Measurements from ENCODE around the gene FAM98B. TPM values are rescaled to one million over a fixed set of nuclear protein-coding genes. Genes with fewer than 3 reads are reported as not detected.
"Not testable (repeated sequence)": the region's sequence is repeated elsewhere in the genome, so short reads cannot be mapped to it uniquely, and the experiment has no call there.

Gene FAM98B
- polyA plus RNA-seq, 1 of the 3 experiments (the other 2 are of a cell fraction), result 5.7 TPM

- DNase-seq, result no peak
- Histone ChIP-seq H3K79me2 (ENCODE audit: insufficient read depth) (no peaks in the 10 kb centered on the region), H3K9me2 (no peaks in the 10 kb centered on the region), H3F3A (replicated peaks; ENCODE audit: insufficient read depth) (no peaks in the 10 kb centered on the region), H3K36me3 (replicated peaks in 1 of 2; ENCODE audit: control insufficient read depth in 1 of 2, insufficient read depth in 2 of 2, low read length in 1 of 2) (no peaks in the 10 kb centered on the region), H4K20me1 (ENCODE audit: insufficient read depth) (no peaks in the 10 kb centered on the region), H3K9ac (no peak overlapping the region), H3K4me1 (ENCODE audit: control insufficient read depth in 1 of 2, insufficient read depth in 2 of 2, low read depth in 1 of 2, low read length in 1 of 2) (no peaks in the 10 kb centered on the region), H3K27ac (ENCODE audit: low read depth in 2 of 2, low read length in 1 of 2) (no peak overlapping the region), H2AFZ (ENCODE audit: low read depth) (no peak overlapping the region), H3K4me2 (no peak overlapping the region), H3K9me3 (no peaks in the 10 kb centered on the region), H3K27me3 (ENCODE audit: insufficient read depth) (peaks cover 7% of the 10 kb centered on the region; the same call in 1 of the 2 replicates), H3K4me3 (ENCODE audit: low read depth in 2 of 2, low read length in 1 of 2) (no peak overlapping the region)
- CTCF ChIA-PET, result interaction anchor here (6.8 kb wide), 1 partner anchor 10 kb away, joined by 31 read pairs; no protein-coding TSS in a partner anchor
- TF ChIP-seq TCF12 (IDR thresholded peaks at IDR 0.05) (no peak), YY1 (IDR thresholded peaks at IDR 0.05; ENCODE audit: low read depth) (no peak)
- TF ChIP-seq, protein P1, sequence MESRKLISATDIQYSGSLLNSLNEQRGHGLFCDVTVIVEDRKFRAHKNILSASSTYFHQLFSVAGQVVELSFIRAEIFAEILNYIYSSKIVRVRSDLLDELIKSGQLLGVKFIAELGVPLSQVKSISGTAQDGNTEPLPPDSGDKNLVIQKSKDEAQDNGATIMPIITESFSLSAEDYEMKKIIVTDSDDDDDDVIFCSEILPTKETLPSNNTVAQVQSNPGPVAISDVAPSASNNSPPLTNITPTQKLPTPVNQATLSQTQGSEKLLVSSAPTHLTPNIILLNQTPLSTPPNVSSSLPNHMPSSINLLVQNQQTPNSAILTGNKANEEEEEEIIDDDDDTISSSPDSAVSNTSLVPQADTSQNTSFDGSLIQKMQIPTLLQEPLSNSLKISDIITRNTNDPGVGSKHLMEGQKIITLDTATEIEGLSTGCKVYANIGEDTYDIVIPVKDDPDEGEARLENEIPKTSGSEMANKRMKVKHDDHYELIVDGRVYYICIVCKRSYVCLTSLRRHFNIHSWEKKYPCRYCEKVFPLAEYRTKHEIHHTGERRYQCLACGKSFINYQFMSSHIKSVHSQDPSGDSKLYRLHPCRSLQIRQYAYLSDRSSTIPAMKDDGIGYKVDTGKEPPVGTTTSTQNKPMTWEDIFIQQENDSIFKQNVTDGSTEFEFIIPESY (IDR thresholded peaks at IDR 0.05; ENCODE audit: borderline replicate concordance, low read depth), result no peak
- POLR2A ChIA-PET, result no interaction called here
- 28% methylated on average over 2 of the region's 3 CpGs for WGBS (ENCODE audit: low lambda C conversion rate)
Measured at GRCh38 chr15:38430106-38430760, 23.7 kb upstream of the FAM98B start.

GRCh38 chr15:38436993-38437392 lies 16.9 kb upstream of the FAM98B start:
- H3K9me2 ChIP-seq, result no peaks in the 10 kb centered on the region
- H4K20me1 ChIP-seq (ENCODE audit: insufficient read depth), result no peaks in the 10 kb centered on the region
- peaks cover 0 to 7% of the 10 kb centered on the region in 2 experiments; a peak in 1 of 4 replicates for H3K4me1 ChIP-seq (ENCODE audit: control insufficient read depth in 1 of 2, insufficient read depth in 2 of 2, low read depth in 1 of 2, low read length in 1 of 2)
- no peak for DNase-seq
- no peak for TF ChIP-seq SMC3 (IDR thresholded peaks at IDR 0.05; ENCODE audit: low read depth, low read length)
- no peak for TF ChIP-seq FOXJ3 (CRISPR knock-in tag; IDR thresholded peaks at IDR 0.05)
- TF ChIP-seq NFIC (IDR thresholded peaks at IDR 0.05; ENCODE audit: borderline replicate concordance), result no peak
- no peak for TF ChIP-seq TAF1 (IDR thresholded peaks at IDR 0.05; ENCODE audit: borderline replicate concordance, low read depth, low read length)
- no peak for TF ChIP-seq FOSL2 (IDR thresholded peaks at IDR 0.05; ENCODE audit: borderline replicate concordance, low read depth)
- no peak for TF ChIP-seq GABPA (IDR thresholded peaks at IDR 0.05; ENCODE audit: low read depth)
- no peak for TF ChIP-seq MAX (IDR thresholded peaks at IDR 0.05; ENCODE audit: low read depth)
- TF ChIP-seq RAD21 (IDR thresholded peaks at IDR 0.05; ENCODE audit: low read length), result no peak
- TF ChIP-seq POLR2AphosphoS5 (IDR thresholded peaks at IDR 0.05; ENCODE audit: low read depth, low read length), result no peak
- TF ChIP-seq SIN3A (IDR thresholded peaks at IDR 0.05; ENCODE audit: borderline replicate concordance, low read depth, low read length), result no peak
- no peak for TF ChIP-seq IRF3 (IDR thresholded peaks at IDR 0.05; ENCODE audit: low read depth, low read length)
- no peaks in the 10 kb centered on the region for H3K36me3 ChIP-seq (replicated peaks in 1 of 2; ENCODE audit: control insufficient read depth in 1 of 2, insufficient read depth in 2 of 2, low read length in 1 of 2)
- H2AFZ ChIP-seq (ENCODE audit: low read depth), result no peak overlapping the region
- 0 out of 2 replicates have a peak, but pooled peaks cover 7% of the 10 kb centered on the region for H3K9me3 ChIP-seq
- no peak overlapping the region for H3K27ac ChIP-seq (ENCODE audit: low read depth in 2 of 2, low read length in 1 of 2)
- no peak overlapping the region for H3K4me3 ChIP-seq (ENCODE audit: low read depth in 2 of 2, low read length in 1 of 2)
- CTCF ChIA-PET, result no interaction called here
- H3K4me2 ChIP-seq, result no peak overlapping the region
- WGBS (ENCODE audit: low lambda C conversion rate), result 0% methylated on average over 1 of the region's 1 CpG
- no peaks in the 10 kb centered on the region for H3K79me2 ChIP-seq (ENCODE audit: insufficient read depth)
- H3F3A ChIP-seq (replicated peaks; ENCODE audit: insufficient read depth), result no peaks in the 10 kb centered on the region
- H3K27me3 ChIP-seq (ENCODE audit: insufficient read depth), result no peaks in the 10 kb centered on the region; the same call in 1 of the 2 replicates
- no peak overlapping the region for H3K9ac ChIP-seq
- POLR2A ChIA-PET, result no interaction called here

DNA sequence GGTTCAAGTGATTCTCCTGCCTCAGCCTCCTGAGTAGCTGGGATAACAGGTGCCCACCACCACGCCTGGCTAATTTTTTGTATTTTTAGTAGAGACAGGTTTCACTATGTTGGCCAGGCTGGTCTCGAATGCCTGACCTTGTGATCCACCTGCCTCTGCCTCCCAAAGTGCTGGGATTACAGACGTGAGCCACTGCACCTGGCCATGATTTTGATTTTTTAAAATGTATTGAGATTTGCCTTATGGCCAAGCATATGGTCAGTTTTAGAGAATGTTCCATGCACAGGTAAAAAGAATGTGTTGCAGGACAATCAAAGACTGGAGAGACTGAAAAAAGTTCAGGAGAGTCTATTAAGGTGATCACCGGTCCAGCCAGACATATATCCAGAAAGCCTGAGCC lies 16.3 kb upstream of the FAM98B start:
- H2AFZ ChIP-seq (ENCODE audit: low read depth); H3K9me3 ChIP-seq; H3K27me3 ChIP-seq (ENCODE audit: insufficient read depth); H3K4me3 ChIP-seq (ENCODE audit: low read depth in 2 of 2, low read length in 1 of 2); POLR2A ChIA-PET; H3K4me1 ChIP-seq (ENCODE audit: control insufficient read depth in 1 of 2, insufficient read depth in 2 of 2, low read depth in 1 of 2, low read length in 1 of 2); CTCF ChIA-PET; DNase-seq; H3F3A ChIP-seq (replicated peaks; ENCODE audit: insufficient read depth); H3K9me2 ChIP-seq; H3K9ac ChIP-seq; H3K4me2 ChIP-seq; H3K36me3 ChIP-seq (replicated peaks in 1 of 2; ENCODE audit: control insufficient read depth in 1 of 2, insufficient read depth in 2 of 2, low read length in 1 of 2); H3K79me2 ChIP-seq (ENCODE audit: insufficient read depth); H3K27ac ChIP-seq (ENCODE audit: low read depth in 2 of 2, low read length in 1 of 2); H4K20me1 ChIP-seq (ENCODE audit: insufficient read depth): not testable (repeated sequence)
- WGBS (ENCODE audit: low lambda C conversion rate), result 24% methylated on average over 4 of the region's 4 CpGs

Data from SK-N-SH (cell line).